Right lobe of liver (tissue), 4 donors: ENCODE measurements around the gene IP6K3.

Experiments used
- CTCF ChIP-seq, 4 donors: fragments of 200-600 bp in 3 of 4; fragments of 450-650 bp in 1 of 4; IDR thresholded peaks; one replicate each; pipeline versions ENCODE4 v1.5.1 to v1.8.0; 2016 to 2022; ENCODE audit warnings: antibody characterized with exemption in 4 of 4, mild to moderate bottlenecking in 2 of 4
- POLR2A ChIP-seq: fragments of 450-650 bp; IDR thresholded peaks from one replicate; pipeline ENCODE4 v1.6.1; 2017; ENCODE audit warnings: antibody characterized with exemption, mild to moderate bottlenecking
- donor health status: DM: no; HTN: no; CAD: no.
- donor health status: DM: no; HTN: no; CAD: no.
- donor health status: DM: no; HTN: yes; CAD: no.

- TF ChIP-seq CTCF (IDR thresholded peaks at IDR 0.05) (no peak), POLR2A (no peak)
Measured at GRCh38 chr6:33699131-33699530, 47.6 kb downstream of the IP6K3 start.
